Tibial nerve (tissue), 4 donors: ENCODE results near the gene TTC38. TPM values are rescaled to one million over a fixed set of nuclear protein-coding genes. Genes with fewer than 3 reads are reported as not detected.

Source experiments
- DNase-seq, 2 donors: peaks; one replicate each; pipeline ENCODE4 v3.0.0-alpha.2; 2019; ENCODE audit warnings: low spot score in 2 of 2
- H3K27ac ChIP-seq, 4 donors: fragments of 200-600 bp; sonication (generic) in 3 of 4; one replicate each; pipeline ENCODE4 v1.5.1; 2017 to 2019; ENCODE audit warnings: mild to moderate bottlenecking in 1 of 4
- H3K27me3 ChIP-seq, 2 donors: fragments of 200-600 bp; sonication (generic) in 1 of 2; one replicate each; pipeline versions ENCODE4 v1.5.1 to v1.6.0; 2017 to 2019
- H3K36me3 ChIP-seq, 3 donors: fragments of 200-600 bp; sonication (generic); one replicate each; pipeline ENCODE4 v1.5.1; 2018 to 2019
- H3K4me1 ChIP-seq, 4 donors: fragments of 200-600 bp; sonication (generic) in 3 of 4; one replicate each; pipeline ENCODE4 v1.5.1; 2017 to 2019
- H3K4me3 ChIP-seq, 4 donors: fragments of 200-600 bp; sonication (generic) in 3 of 4; one replicate each; pipeline ENCODE4 v1.5.1; 2017 to 2019; ENCODE audit warnings: mild to moderate bottlenecking in 1 of 4, moderate library complexity in 1 of 4
- H3K9me3 ChIP-seq, 4 donors: fragments of 200-600 bp; sonication (generic) in 3 of 4; one replicate each; pipeline ENCODE4 v1.5.1; 2017 to 2019
- CTCF ChIP-seq, 5 experiments: fragments of 200-600 bp in 3 of 5; fragments of 450-650 bp in 2 of 5; sonication (generic) in 3 of 5; IDR thresholded peaks; one replicate each; pipeline ENCODE4 v1.5.1; 2016 to 2019; ENCODE audit warnings: antibody characterized with exemption in 5 of 5, mild to moderate bottlenecking in 3 of 5, moderate library complexity in 2 of 5
- EP300 ChIP-seq, 2 donors: sonication (generic); formaldehyde crosslinking; IDR thresholded peaks; one replicate each; pipeline ENCODE4 v1.6.1; 2017; ENCODE audit warnings: antibody characterized with exemption in 2 of 2, mild to moderate bottlenecking in 1 of 2
- POLR2A ChIP-seq, 2 donors: fragments of 450-650 bp; IDR thresholded peaks; one replicate each; pipeline ENCODE4 v1.6.1; 2017; ENCODE audit warnings: antibody characterized with exemption in 2 of 2, mild to moderate bottlenecking in 2 of 2, moderate library complexity in 2 of 2
- WGBS, 2 donors: methylation state at CpG; one replicate each; pipeline ENCODE4 v1.1.5; 2018; 5-methylcytosine and 5-hydroxymethylcytosine counted together
- total RNA-seq, 4 donors: library from RNA; depleted of rRNA; stranded (reverse); fragments of >200 nt; gene quantifications; one replicate each; pipeline ENCODE4 v1.1.0, GENCODE V29; 2016

Gene TTC38
- total RNA-seq, 4 donors from 2014 or later: 63.2 to 85.2 (median 74.2) TPM

GRCh38 chr22:46299101-46299500 is 31.3 kb downstream of the TTC38 start:
- no peaks in the 10 kb centered on the region for H3K27me3 ChIP-seq
- no peak for DNase-seq
- no peak for TF ChIP-seq EP300 (IDR thresholded peaks at IDR 0.05)
- TF ChIP-seq CTCF (IDR thresholded peaks at IDR 0.05): no peak
- H3K4me3 ChIP-seq: no peak overlapping the region
- H3K36me3 ChIP-seq: peaks cover 0 to under 1% (median 0%) of the 10 kb centered on the region in 3 donors
- H3K4me1 ChIP-seq: peaks cover 0 to 23% (median 15%) of the 10 kb centered on the region in 4 donors
- H3K27ac ChIP-seq: no peak overlapping the region
- no peaks in the 10 kb centered on the region for H3K9me3 ChIP-seq
- WGBS, 2 donors: 89 to 93% methylated on average over 13 of the region's 13 CpGs

GRCh38 chr22:46300491-46300890 is 32.7 kb downstream of the TTC38 start:
- Histone ChIP-seq H3K4me3 (no peak overlapping the region), H3K27me3 (no peaks in the 10 kb centered on the region), H3K27ac (no peak overlapping the region), H3K9me3 (no peaks in the 10 kb centered on the region), H3K4me1 (peaks cover 0 to 21% (median 14%) of the 10 kb centered on the region in 4 donors), H3K36me3 (no peaks in the 10 kb centered on the region)
- TF ChIP-seq CTCF (IDR thresholded peaks at IDR 0.05) (no peak), POLR2A (IDR thresholded peaks at IDR 0.05) (no peak), EP300 (IDR thresholded peaks at IDR 0.05) (no peak)
- 95% methylated on average over 7 of the region's 7 CpGs for WGBS, 2 donors
- DNase-seq: no peak

GRCh38 chr22:46303347-46303965 is 35.6 kb downstream of the TTC38 start:
- Histone ChIP-seq H3K9me3 (no peaks in the 10 kb centered on the region), H3K27me3 (no peaks in the 10 kb centered on the region), H3K36me3 (no peaks in the 10 kb centered on the region), H3K4me3 (no peak overlapping the region), H3K27ac (no peak overlapping the region), H3K4me1 (no peaks in the 10 kb centered on the region)
- WGBS, 2 donors: 85 to 90% methylated on average over 7 of the region's 7 CpGs
- TF ChIP-seq EP300 (IDR thresholded peaks at IDR 0.05): no peak
- TF ChIP-seq POLR2A (IDR thresholded peaks at IDR 0.05): no peak
- TF ChIP-seq CTCF (IDR thresholded peaks at IDR 0.05): no peak
- no peak for DNase-seq

- TF ChIP-seq CTCF (IDR thresholded peaks at IDR 0.05) (no peak), EP300 (IDR thresholded peaks at IDR 0.05) (no peak), POLR2A (IDR thresholded peaks at IDR 0.05) (no peak)
- Histone ChIP-seq H3K9me3 (no peaks in the 10 kb centered on the region), H3K4me3 (no peak overlapping the region), H3K27ac (no peak overlapping the region), H3K36me3 (no peaks in the 10 kb centered on the region), H3K27me3 (no peaks in the 10 kb centered on the region), H3K4me1 (no peaks in the 10 kb centered on the region)
- 88% methylated on average over 23 of the region's 23 CpGs for WGBS, 2 donors
- DNase-seq: no peak
Observed at GRCh38 chr22:46308283-46308988, 40.6 kb downstream of the TTC38 start.

- H3K9me3 ChIP-seq: no peaks in the 10 kb centered on the region
- H3K27ac ChIP-seq: no peak overlapping the region
- no peaks in the 10 kb centered on the region for H3K4me1 ChIP-seq
- H3K36me3 ChIP-seq: no peaks in the 10 kb centered on the region
- no peak overlapping the region for H3K4me3 ChIP-seq
- no peaks in the 10 kb centered on the region for H3K27me3 ChIP-seq
- DNase-seq: no peak
- TF ChIP-seq CTCF (IDR thresholded peaks at IDR 0.05) (no peak), POLR2A (IDR thresholded peaks at IDR 0.05) (no peak), EP300 (IDR thresholded peaks at IDR 0.05) (no peak)
- WGBS, 2 donors: 77 to 94% methylated on average over 15 of the region's 15 CpGs
Observed at GRCh38 chr22:46309526-46310085, 41.8 kb downstream of the TTC38 start.
